Posterior cingulate gyrus (tissue), 11 donors: Measurements from ENCODE around the gene SPAG6.
"Not testable (repeated sequence)": the region's sequence is repeated elsewhere in the genome, so short reads cannot be mapped to it uniquely, and the experiment has no call there.

Experiments used
- DNase-seq, 10 donors: peaks; one replicate each; pipeline versions ENCODE4 v3.0.0 to v3.0.0-alpha.2; 2020 to 2021; ENCODE audit warnings: mixed read lengths in 3 of 10
- intact Hi-C: fragments of 100-400 bp; cut with DNase I; formaldehyde crosslinking; loops from one replicate; pipeline ENCODE4 v1.15.1; 2023

Gene SPAG6

GRCh38 chr10:22338931-22339330 lies 6.4 kb upstream of the SPAG6 start:
- no peak for DNase-seq
- intact Hi-C loops, result no loop called here

GRCh38 chr10:22339761-22340328 lies 5.5 kb upstream of the SPAG6 start:
- no peak for DNase-seq
- intact Hi-C loops, result loop anchor here (10.0 kb wide), 1 partner anchor 375 kb away; the partner anchor contains the start of gene PIP4K2A

GRCh38 chr10:22340329-22341189 lies 4.7 kb upstream of the SPAG6 start:
- peak in 9 of 10 donors; percentile 27 to 93 (median 57) for DNase-seq
- intact Hi-C loops, result loop anchor here (10.0 kb wide), 1 partner anchor 374 kb away; the partner anchor contains the start of gene PIP4K2A

- DNase-seq, result peak in 2 of 10 donors; percentile 58 to 70
- intact Hi-C loops, result loop anchor here (10.0 kb wide), 1 partner anchor 373 kb away; the partner anchor contains the start of gene PIP4K2A
Measured at GRCh38 chr10:22341190-22341925, 3.9 kb upstream of the SPAG6 start.

GRCh38 chr10:22341926-22342196 lies 3.4 kb upstream of the SPAG6 start:
- intact Hi-C loops, result loop anchor here (10.0 kb wide), 1 partner anchor 373 kb away; the partner anchor contains the start of gene PIP4K2A
- DNase-seq, result no peak

GRCh38 chr10:22342421-22342820 lies 2.9 kb upstream of the SPAG6 start:
- no peak for DNase-seq
- intact Hi-C loops, result loop anchor here (10.0 kb wide), 1 partner anchor 372 kb away; the partner anchor contains the start of gene PIP4K2A

- no peak for DNase-seq
- intact Hi-C loops, result loop anchor here (10.0 kb wide), 1 partner anchor 371 kb away; the partner anchor contains the start of gene PIP4K2A
Measured at GRCh38 chr10:22343731-22344130, 1.6 kb upstream of the SPAG6 start.

- DNase-seq, result no peak
- intact Hi-C loops, result loop anchor here (10.0 kb wide), 1 partner anchor 371 kb away; the partner anchor contains the start of gene PIP4K2A
Measured at GRCh38 chr10:22344249-22344648, 1.0 kb upstream of the SPAG6 start.

GRCh38 chr10:22344781-22345300 lies 455 bp upstream of the SPAG6 start:
- intact Hi-C loops, result loop anchor here (10.0 kb wide), 1 partner anchor 370 kb away; the partner anchor contains the start of gene PIP4K2A
- DNase-seq, result no peak

- intact Hi-C loops, result loop anchor here (10.0 kb wide), 1 partner anchor 369 kb away; the partner anchor contains the start of gene PIP4K2A
- no peak for DNase-seq
Measured at GRCh38 chr10:22346096-22346661, 883 bp downstream of the SPAG6 start.

- intact Hi-C loops, result loop anchor here (10.0 kb wide), 1 partner anchor 365 kb away; the partner anchor contains the start of gene PIP4K2A
- no peak for DNase-seq
Measured at GRCh38 chr10:22349755-22350154, 4.5 kb downstream of the SPAG6 start.

- DNase-seq, result no peak
- intact Hi-C loops, result no loop called here
Measured at GRCh38 chr10:22351131-22351703, 5.9 kb downstream of the SPAG6 start.

- DNase-seq, result no peak
- intact Hi-C loops, result no loop called here
Measured at GRCh38 chr10:22356324-22356873, 11.1 kb downstream of the SPAG6 start.

GRCh38 chr10:22357770-22358169 lies 12.5 kb downstream of the SPAG6 start:
- DNase-seq, intact Hi-C loops: not testable (repeated sequence)

- intact Hi-C loops, result no loop called here
Measured at GRCh38 chr10:22363305-22363704, 18.0 kb downstream of the SPAG6 start.

GRCh38 chr10:22364407-22365140 lies 19.3 kb downstream of the SPAG6 start:
- DNase-seq, result no peak
- intact Hi-C loops, result no loop called here

More at GRCh38 chr10:22363305-22363704, 18.0 kb downstream of the SPAG6 start:
- DNase-seq, result no peak

GRCh38 chr10:22365233-22365632 lies 19.9 kb downstream of the SPAG6 start:
- DNase-seq, result no peak
- intact Hi-C loops, result no loop called here

- DNase-seq, result no peak
- intact Hi-C loops, result no loop called here
Measured at GRCh38 chr10:22365644-22366434, 20.5 kb downstream of the SPAG6 start.
